GM12892 (cell line): ENCODE results near the gene CTNNA3.

Experiments used
- POLR2A ChIP-seq: IDR thresholded peaks from 2 replicates; pipeline ENCODE4 v1.6.1; 2011; ENCODE audit warnings: low read depth, low read length, control low read depth
- POLR2AphosphoS5 ChIP-seq: IDR thresholded peaks from 2 replicates; pipeline ENCODE4 v1.6.1; 2011; ENCODE audit warnings: low read depth, low read length, control low read depth

DNA sequence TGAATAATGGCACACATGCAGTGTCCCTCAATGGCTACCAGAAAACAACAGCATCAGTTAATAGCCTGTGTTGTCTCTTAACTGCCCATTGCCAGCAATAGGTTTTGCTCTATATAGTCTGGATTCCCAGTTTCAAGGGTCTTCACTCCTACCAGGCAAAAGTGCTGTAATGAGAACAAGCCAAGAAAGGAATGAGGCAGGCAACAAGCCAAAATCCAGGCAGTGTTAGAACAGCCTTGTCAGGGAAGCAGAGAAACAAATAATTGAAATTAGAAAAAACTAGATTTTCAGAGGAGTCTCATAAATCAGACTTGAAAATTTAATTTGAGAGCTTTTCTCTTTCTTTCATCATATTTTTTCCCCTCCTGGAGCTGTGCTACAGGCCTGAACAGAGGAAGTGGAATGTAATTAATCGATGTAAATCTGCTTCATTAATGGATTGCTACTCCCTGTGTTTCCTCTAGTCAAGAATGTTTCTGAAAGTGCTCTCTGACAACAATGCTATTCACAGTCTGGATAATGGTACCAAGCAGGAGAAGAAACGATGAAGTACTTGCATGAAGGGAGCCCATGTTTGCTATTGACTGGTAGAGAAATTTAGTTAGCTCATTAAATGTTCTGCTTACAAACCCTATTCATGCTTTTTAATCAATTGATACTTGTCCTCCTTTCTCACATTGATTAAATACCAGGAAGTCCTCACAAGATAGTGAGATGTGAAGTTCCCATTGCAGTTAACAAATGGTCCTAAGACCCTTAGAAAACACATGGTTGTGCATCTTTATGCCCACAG is 972.2 kb downstream of the CTNNA3 start:
- no peak for TF ChIP-seq POLR2AphosphoS5
- no peak for TF ChIP-seq POLR2A
